GM18909 (cell line): ENCODE data around the gene LTA4H.

Experiments used
- ATAC-seq: cut with Tn5 transposase; IDR thresholded peaks from one replicate; pipeline ENCODE4 v1.9.1; 2021; ENCODE audit warnings: mild to moderate bottlenecking; ENCODE audit not compliant: unreplicated experiment, poor library complexity

The LTA4H gene

DNA sequence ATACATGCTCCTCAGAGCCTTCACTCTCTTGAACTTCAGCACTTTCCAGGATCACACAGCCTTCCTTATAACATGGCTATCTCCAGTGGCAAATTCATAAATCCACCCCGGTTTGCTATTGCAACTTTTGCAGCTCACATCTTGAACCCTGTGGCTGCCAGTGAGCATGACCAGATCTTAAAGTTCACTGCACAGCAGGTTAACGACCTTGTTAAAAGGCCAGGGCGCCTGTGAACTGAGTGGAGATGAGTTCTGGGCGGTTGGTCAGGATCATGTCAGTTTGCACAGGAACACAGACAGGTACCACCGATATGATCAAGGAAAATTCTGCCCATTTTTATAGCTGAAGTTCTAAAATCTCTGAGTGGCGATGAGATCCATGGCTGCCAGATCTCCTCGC, 24.7 kb upstream of the LTA4H start:
- ATAC-seq, result no peak

DNA sequence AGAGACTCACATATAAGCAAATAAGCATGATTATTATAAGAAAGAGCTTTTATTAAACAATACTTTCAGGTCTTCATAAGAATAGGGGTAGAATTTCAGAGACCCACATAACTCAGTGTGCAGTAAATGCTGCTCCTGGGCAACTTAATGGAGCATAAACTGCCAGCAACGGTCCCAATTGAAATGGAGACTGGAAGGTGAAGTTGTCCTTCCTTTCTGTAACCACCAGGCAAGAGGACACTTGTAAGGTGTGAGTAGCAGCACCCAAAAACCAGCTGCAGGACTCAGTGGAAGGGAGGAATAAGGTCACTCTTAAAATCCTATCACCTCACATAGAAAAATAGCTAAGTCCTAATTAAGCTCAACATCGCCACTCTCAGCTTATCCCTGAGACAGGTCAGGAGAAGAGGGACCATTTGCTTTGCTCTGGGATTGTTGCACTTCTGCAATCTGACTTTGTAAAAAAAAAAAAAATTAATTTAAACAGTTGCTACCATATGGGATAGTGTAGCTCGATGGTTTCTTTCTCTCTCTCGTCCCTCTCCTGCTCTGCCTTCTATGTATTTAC, 22.7 kb upstream of the LTA4H start:
- ATAC-seq, result no peak

DNA sequence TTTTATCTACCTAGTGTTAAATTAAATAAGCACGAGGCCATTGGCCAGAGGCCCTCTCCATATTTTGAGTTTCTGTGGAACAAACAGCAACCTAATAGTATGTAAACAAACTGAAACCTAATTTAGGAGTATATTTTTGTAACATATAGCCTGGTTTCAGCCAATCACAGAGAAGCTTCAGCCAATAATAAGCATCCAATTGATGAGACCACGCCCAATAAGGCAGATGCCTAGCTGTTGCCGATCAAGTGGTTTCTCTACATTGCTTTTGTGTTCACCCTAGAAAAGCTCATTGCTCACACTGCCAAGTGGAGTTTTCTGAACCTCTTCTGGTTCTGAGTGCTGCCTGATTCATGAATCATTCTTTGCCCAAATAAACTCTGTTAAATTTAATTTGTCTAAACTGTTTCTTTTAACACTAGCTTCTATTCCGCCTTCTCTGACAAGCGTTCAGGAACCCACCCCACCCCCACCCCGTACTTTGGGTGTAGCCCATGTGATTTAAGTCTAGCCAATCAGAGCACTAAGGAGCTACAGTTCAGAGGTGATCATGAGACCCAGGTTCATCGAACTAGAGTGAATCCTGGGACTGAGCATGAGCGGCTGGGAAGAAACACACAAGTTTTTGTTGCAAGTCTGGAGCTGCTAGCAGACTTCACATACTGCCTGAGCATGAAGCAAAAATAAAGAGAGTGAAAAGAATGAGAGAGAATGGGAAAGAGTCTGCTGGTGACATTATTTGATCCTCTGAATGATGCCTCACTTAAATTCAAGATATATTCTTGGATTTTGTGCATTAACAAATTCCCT, 21.5 kb upstream of the LTA4H start:
- no peak for ATAC-seq

DNA sequence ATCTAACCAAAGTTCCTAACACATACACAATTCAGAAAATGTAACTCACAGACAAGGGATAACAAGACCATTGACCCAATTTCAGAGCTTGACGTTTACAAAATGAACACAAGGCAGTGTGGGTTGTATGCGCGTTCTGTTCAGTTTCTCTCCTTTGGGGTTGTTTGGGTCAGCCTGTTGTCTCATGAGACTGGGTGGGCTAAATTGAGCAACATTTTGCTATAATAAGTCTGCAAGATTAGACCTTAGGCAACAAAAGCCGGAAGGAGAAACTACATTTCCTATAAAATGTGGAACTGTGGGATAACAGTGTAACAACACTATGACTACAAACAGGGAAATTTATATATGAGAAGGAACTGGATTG, 18.8 kb upstream of the LTA4H start:
- no peak for ATAC-seq

DNA sequence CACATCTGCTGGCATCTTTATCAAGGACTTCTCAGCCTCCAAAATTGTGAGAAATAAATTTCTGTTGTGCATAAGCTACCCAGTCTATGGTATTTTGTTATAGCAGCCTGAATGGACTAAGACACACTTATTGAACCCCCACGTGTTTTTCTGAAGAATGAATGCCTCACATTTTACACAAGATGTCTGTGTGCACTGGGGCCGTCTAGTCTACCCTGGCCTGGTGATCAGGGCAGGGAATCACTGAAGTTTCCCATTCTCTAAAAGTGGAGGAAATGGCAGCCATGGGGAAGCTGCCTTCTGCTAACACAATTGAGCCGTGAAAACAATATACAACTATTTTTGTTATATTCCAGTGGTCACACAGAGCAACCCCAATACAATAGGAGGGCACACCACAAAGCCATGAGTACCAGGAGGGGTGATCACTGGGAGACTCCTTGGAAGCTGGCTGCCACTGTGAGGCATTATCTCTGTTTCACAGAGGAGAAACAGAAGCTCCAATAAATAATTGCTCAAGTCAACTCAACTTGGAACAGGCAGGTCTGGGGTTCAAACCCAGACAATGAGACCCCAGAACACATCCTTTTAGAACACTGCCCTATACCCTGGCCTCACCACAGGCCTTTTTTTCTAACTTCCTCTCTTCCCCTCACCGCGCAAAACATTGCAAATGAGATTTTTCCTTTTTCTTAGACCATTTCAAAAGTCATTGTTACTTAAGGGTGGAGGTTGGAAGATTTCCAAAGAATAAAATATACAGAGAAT, 18.3 kb upstream of the LTA4H start:
- no peak for ATAC-seq

DNA sequence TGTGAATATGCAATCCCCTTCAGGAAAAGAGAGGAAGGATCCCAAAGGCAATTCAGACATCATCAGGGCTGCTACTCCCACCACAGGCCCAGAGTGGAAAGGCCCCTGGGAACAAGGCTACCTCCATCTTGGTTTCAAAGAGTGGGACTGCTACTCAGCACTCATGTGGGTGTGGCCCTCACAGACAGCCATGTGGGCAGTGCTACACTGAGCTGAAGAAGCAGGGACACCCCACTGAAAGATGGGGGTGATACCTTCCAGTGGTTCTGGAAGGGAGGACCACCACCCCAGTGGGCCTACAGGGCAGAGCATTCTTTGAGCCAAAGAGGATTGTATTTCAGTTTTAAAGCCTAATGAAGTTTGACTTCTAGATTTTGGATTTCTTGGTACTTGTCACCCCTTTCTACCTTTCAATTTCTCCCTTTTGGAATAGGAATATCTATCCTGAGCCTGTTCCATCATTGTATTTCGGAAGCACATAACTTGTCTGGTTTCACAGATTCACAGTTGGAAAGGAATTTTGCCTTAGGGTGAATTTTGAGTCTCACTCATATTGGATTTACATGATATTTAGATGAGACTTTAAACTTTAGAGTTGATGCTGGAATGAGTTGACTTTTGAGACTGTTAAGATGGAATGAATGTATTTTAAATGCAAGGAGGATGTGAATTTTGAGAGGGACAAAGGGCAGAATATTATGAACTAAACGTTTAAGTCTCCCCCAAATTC, 16.5 kb upstream of the LTA4H start:
- ATAC-seq, result no peak

DNA sequence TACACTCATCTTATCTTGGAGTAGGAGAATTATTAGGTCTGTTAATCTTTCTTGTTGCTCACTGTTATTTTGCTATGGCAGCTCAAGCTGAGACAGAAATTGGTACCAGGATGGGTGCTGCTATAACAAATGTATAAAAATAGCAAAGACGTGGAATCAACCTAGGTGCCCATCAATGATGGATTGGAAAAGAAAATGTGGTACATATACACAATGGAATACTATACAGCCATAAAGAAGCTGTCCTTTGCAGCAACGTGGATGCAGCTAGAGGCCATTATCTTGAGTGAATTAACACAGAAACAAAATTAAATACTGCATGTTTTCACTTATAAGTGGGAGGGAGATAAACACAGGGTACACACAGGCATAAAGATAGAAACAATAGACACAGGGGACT, 14.8 kb upstream of the LTA4H start:
- no peak for ATAC-seq

DNA sequence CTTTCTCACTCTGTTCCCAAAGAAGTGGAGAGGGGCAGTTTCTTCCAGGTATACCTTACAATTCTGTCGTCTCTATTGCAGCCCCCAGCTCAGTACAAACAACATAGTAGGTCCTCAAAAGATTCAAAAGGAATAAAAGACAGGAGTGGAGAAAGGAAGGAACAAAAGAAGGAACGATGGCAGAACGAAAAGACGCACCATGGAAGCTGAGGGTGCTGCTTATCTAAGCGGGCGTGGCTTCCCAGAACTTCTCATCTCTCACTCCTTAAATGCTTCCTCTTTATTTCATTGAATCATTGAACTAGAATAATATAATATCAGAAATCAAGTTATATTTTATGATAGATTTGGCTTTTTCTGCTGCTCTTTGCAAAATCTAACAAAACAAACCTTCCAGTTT, 13.7 kb upstream of the LTA4H start:
- ATAC-seq, result no peak

DNA sequence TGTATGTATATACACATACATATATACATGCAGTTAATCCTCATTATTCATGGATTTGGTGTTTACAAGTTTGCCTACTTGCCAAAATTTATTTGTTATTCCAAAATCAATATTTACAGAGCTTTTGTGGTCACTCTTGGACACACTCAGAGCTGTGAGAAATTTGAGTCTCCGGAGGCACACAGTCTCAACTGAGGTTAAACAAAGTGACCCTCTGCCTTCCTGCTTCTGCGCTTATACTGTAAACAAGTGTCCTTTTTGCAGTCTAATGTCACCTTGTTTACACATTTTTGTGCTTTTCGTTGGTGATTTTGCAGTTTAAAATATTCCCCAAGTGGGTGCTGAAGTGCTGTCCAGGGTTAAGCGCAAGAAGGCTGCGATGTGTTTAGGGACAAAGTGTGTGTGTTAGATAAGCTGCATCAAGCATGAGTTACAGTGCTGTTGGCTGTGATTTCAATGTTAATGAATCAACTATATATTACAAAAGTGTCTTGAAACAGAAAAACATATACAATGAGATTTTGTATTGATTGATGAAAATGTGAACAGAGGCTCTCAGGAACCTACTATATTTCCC, 13.1 kb upstream of the LTA4H start:
- ATAC-seq, result no peak

DNA sequence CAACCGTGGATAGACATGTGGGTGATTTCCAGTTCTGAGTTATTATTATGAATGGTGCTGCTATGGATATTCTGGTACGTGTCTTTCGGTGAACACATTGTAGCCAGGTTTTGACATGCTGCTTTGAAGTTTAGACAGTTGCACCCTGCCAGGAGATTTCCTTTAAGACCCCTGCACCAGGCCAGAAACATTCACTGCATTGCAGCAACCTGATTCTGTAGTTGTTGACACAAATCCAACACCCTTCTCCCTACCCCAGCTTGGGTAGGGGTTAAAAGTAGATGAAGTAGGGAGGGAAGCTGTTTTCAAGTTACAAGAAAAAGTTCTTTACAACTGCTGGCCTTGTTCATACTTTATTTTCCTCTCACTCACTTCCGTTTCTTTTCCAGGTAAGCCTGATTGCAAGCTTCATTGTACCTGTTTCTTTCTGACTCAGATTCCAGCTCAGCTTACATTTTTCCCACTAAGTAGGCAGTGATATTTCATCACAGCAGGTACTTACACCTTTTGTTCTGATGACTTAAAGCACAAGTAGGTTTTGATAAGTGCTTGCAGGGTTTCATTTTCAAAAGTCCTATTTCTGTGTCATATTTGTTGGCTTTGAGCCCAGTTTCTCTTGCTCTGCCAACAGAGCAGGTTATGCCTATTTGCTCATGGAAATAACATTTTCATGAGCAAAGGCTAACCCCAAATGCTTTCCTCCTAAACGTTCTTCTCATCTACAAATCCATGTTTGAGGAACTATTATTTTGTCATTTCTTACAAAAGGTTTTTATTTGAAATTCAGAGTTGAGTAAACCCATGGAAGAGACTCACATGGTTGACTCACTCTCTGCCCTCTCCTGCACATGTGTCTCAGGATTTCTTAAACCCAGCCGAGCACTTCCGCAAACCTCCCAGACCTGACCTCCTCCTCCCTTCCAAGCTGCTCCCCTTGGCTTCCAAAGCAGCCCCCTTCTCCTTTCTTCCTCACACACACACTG, 12.1 kb upstream of the LTA4H start:
- ATAC-seq, result peak; percentile 85

DNA sequence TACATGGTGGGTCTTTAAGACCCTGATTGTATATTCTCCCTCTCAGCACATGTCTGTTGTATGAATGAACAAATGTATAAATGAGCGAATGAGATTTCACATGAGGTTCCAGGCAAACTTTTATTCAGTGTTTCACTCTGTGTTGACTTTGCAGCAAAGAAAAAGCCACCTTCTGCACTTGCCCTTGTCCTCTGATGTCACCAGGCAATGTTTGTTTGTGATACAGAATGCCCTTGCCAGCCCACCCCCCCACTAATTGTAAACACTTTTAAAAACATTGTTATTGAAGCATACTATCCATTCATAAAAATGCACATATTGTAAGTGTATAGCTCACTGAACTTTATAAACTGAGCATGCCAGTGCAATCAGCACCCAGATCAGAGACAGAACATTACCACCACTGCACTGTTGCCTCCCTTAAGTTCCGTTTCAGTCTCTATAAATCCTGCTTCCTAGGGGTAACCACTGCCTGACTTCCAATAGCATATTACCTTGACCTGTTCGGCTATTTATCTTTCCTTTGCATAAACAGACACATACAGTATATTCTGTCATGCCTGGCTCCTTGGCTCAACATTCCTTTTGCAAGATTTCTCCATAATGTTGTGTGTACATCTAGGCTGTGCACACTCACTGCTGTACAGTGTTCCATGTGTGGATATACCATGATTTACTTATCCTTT, 11.3 kb upstream of the LTA4H start:
- no peak for ATAC-seq

DNA sequence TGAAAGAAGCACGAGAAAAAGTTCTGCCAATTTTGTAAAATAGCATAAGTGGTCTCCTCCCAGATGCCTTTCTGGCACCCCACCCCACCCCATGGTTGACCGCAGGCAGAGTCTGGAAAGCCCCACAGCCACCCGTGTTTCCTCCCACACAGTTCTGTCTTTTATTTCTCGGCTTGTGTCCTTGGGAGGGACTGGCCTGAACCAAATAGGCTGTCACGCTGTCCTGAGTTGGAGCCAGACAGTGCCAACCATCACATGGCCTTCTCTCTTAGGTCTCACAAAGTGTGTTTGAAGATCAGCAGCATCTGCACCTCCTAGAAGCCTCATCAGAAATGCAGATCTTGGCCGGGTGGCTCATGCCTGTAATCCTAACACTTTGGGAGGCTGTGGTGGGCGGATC, 10.2 kb upstream of the LTA4H start:
- no peak for ATAC-seq

DNA sequence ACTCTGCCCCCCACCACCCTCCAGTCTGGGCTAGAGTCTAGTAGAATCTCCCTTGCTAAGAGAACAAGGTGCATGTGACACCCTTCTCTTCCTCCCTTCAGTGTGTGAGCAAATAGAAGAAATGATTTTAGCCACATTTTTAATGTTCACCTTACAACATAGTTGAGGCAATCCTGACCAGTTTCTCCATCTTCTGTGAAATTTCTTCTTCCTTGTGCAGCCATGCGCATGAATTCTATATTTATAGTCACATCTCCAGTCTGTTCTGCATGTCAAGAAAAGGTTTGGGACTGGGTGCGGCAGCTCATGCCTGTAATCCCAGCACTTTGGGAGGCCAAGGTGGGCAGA, 9.5 kb upstream of the LTA4H start:
- ATAC-seq, result no peak

DNA sequence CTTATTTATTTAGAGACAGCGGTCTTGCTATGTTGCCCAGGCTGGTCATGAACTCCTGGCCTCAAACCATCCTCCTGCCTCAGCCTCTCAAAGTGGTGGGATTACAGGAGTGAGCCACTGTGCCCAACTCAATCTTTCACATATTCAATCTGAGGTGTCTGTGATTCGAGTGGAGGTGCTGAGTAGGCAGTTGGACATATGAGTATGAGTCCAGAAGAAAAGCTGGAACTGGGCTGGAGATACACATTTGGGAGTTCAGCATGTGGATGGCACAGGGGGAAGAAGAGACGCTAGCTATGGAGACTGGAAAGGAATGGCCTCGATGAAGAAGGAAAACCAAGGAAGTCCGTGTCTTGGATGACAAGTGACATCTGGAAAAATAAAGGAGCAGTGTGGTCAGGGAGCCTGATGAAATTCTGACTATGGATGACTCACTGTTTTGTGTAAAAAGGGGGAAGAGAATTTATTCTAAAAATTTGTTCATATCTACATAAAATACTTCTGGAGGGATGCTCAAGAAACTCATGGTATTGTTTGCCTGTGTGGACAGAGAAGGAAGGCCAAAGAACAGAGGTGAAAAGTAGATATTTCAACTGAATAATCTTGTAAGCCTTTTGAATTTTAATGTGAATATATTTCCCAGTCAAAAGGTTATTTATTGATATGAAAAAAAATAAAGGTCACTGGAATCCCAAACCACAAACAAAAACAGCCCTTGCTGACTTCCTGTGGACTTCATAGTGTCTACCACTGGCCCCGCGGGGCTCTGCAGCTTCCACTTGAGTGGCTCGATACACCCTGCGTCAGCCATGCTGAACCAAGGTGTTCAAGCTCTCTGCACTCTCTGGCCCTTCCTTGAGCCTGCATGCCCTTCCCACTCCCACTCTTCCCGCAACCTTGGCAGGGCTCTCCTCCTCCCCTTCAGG, 8.9 kb upstream of the LTA4H start:
- no peak for ATAC-seq

DNA sequence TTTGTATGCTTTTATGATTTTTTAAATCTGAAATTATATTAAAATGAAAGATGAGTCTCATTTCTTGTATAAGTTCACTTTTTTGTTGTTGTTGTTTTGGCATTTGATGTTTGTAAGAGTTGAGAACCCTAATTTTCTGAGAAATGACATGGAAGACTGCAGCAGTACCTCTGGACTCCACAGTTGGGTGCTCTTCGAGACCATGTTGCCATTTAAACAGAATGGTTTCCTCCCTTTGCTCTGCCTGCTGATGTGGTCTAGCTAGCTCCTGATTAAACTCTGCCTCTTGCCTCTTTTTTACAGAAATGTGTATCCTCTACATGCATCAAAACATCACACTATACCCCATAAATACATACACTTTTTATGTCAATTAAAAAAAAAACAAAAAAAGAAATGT, 5.8 kb upstream of the LTA4H start:
- no peak for ATAC-seq

DNA sequence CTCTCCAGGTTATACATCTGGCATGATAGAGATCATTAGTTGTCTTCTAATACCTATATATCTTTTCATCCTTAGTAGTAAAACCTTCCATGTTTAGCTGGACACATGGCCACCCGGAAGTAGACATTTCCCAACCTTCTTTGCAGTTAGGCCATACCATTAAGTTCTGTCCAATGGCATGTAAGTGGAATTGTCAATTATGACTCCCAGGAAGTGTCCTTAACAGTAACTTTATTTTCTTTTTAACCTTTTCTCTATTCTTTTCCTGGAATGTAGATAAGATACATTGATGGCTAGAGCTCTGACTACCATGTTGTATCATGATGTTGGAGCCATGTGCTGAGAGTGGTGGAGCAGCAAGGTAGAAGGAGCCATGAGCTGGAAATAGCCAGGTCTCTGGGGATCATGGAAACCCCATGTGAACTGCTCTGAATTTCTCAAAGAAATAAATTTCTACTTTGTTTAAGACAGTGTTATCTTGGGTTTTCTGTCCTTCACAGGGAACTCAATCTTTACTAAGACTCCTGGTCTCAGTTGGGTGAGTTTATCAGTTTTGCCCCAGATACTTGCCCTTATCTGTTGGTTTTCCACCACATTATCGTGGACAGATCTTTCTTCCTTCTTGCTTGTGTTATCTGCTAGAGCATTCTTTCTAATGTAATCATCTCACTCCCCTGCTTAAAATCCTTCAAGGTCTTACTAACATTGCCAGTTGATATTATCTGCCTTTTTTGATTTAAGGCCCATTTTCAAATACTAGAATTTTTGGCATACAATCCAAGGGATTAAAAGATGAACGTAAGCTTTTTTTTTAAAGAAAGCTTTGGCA, 5.1 kb upstream of the LTA4H start:
- ATAC-seq, result no peak

DNA sequence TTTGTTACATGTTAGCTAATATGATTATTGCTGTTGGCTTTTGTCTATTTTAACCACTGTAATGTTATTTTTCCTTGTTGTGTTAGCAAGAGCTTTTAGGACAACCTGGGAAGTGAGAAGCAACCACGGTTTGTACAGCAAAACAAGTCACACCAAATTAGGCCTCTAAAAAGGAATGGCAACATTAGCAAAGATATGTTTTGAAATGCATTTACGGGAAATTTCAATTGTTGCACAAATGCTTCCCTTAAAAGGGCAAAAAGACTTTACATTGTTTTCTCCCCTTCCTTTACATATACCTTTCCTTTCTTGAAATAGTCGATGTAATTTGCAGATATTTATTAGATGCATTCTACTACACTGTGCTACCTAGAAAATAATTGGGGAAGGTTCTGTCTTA, 4.1 kb upstream of the LTA4H start:
- ATAC-seq, result no peak
